GM13977 (cell line): Measurements from ENCODE around the gene MRO.

Source experiments
- DNase-seq: peaks from one replicate; pipeline ENCODE4 v3.0.0; 2012; ENCODE audit warnings: low spot score
- in situ Hi-C: fragments of 300-500 bp; cut with MboI; formaldehyde crosslinking; loops from one replicate; pipeline ENCODE4 v1.12.0; 2022; ENCODE audit warnings: low sequenced_read_pairs, low pct_unique_long_range_greater_than_20kb, mixed read lengths, inconsistent platforms; ENCODE audit not compliant: unreplicated experiment
- TF ChIP-seq, protein P1 (sequence below): IDR thresholded peaks from 2 replicates; pipeline ENCODE4 v1.5.1; 2012; ENCODE audit warnings: mild to moderate bottlenecking, control low read depth; ENCODE audit not compliant: insufficient read depth; ENCODE audit errors: extremely low read depth, missing control alignments

The MRO gene

DNA sequence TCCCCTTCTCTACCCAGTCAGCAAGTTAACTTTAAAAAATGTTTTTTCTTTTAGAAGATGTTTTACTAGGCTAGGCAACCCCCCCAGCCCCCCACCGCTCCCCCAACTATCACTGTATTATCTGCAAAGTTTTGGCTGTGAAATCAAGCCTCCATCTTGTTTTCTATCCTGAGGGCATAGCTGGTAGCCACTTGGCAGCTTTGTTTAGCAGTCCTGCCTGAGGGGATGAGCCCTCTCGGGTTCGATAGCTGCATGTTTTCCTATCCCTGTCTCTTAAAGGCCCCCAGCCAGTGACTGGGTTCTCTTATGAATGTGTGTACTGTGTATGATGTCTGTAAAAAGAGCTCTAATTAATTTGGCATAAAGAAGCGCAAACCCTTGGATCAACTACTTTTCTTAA, 43.4 kb downstream of the MRO start:
- TF ChIP-seq, protein P1, sequence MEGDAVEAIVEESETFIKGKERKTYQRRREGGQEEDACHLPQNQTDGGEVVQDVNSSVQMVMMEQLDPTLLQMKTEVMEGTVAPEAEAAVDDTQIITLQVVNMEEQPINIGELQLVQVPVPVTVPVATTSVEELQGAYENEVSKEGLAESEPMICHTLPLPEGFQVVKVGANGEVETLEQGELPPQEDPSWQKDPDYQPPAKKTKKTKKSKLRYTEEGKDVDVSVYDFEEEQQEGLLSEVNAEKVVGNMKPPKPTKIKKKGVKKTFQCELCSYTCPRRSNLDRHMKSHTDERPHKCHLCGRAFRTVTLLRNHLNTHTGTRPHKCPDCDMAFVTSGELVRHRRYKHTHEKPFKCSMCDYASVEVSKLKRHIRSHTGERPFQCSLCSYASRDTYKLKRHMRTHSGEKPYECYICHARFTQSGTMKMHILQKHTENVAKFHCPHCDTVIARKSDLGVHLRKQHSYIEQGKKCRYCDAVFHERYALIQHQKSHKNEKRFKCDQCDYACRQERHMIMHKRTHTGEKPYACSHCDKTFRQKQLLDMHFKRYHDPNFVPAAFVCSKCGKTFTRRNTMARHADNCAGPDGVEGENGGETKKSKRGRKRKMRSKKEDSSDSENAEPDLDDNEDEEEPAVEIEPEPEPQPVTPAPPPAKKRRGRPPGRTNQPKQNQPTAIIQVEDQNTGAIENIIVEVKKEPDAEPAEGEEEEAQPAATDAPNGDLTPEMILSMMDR, result no peak
- in situ Hi-C loops, result no loop called here
- no peak for DNase-seq

DNA sequence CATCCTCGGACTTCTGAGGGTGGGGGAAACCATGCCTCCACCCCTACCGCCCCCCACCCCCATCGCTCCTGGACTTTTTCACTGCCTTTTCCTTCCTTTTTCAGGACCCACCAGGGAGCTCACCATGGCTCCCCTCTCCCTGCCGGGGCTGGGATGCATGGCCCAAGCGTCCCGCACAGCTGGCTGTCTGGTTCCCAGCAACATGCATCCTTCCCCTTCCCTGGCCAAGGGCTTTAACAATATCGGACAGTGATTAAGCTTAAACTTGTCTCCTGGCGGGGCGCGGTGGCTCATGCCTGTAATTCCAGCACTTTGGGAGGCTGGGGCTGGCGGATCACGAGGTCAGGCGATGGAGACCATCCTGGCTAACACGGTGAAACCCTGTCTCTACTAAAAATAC, 44.1 kb downstream of the MRO start:
- no peak for DNase-seq
- in situ Hi-C loops, result no loop called here
- TF ChIP-seq, protein P1, result no peak

DNA sequence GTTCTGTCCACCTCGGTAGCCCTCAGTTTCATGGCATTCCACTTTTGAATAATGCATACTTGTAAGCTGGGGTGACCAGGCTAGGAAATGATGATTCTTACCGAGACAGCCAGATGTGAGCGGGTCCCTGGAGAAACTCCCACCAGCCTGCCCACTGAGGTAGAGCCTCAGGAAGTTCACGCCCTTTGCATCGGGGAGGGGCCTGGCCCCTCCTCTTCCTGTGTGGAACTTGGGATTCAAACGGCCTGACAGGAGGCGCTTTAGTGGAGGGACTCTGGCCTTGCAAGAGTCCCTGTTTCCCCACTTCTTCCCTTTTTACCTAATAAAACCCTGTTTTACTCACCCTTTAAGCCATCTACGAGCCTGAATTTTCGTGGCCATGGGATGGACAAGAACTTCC, 44.6 kb downstream of the MRO start:
- in situ Hi-C loops, result no loop called here
- TF ChIP-seq, protein P1, result no peak
- no peak for DNase-seq

DNA sequence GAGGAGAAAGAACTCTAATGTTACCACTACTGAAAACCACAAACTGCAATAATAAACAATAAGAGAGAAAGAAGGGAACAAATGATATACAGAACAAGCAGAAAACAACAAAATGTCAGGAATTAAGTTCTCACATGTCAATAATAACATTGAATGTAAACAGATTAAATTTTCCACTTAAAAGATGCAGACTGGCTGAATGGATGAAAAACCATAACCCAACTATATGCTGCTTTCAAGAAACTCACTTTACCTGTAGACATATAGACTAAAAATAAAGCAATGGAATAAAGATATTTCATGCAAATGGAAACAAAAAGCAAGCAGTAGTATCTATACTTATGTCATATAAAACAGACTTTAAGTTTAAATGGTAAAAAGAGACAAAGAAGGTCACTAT, 50.4 kb downstream of the MRO start:
- TF ChIP-seq, protein P1, result no peak
- no peak for DNase-seq
- in situ Hi-C loops, result no loop called here

DNA sequence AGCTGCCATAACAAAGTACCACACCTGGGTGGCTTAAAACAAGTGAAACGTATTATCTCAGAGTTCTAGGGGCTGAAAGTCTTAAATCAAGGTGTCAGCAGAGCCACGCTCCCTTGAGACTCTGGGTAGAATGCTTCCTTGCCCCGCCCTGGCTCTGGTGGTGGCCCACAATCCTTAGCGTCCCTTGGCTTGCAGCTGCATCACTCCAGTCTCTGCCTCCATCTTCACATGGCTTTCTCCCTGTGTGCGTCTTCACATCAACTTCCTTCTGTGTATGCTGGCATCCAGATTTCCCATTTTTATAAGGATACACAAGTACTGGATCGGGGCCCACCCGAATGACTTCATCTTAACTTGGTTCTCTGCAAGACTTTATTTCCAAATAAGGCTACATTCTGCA, 62.5 kb downstream of the MRO start:
- TF ChIP-seq, protein P1, result no peak
- DNase-seq, result no peak
- in situ Hi-C loops, result no loop called here

DNA sequence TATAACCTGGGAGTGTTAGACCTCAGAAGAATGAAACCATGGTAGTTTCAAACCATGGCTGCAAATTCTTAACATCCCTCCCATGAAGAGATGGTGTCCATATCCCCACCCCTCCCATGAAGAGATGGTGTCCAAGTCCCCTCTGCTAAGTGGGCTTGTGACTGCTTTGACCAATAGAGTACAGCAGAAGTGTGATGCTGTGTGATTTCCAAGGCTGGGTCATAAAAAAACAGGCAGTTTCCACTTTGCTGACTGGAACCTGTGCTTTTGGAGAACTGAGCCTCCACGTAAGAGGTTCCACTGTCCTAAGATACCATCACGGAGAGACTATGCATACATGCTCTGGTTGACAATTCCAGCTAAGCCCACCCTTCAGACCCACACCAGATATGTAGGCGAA, 65.5 kb downstream of the MRO start:
- in situ Hi-C loops, result no loop called here
- no peak for DNase-seq
- TF ChIP-seq, protein P1, result no peak

DNA sequence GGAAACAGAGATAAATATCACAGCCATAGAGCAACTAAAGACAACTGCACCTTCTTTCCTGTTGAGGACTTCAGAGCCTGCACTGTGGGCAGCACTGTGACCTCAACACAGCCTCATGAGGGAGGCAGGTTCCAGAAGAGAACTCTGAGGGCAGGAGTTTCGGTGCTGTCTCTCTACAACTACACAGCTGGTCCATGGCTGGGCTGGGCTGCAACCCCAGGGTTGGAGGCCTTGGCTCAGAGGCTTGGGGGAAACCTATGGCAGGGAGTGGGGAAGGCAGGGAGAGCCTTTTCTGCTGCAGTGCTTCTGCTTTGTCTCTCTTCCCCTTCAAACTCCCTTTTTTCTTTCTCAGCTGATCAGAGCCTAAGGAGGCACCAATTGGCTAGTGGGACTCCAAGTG, 66.5 kb downstream of the MRO start:
- TF ChIP-seq, protein P1, result no peak
- no peak for DNase-seq
- in situ Hi-C loops, result no loop called here
